Measurements from ENCODE around the gene SMIM3. TPM values are rescaled to one million over a fixed set of nuclear protein-coding genes. Genes with fewer than 3 reads are reported as not detected.
A peak's percentile ranks its signal among the peaks of the same experiment; 100 is the strongest.
"Not testable (repeated sequence)": the region's sequence is repeated elsewhere in the genome, so short reads cannot be mapped to it uniquely, and the experiment has no call there.

SMIM3 gene
- total RNA-seq = 10 to 100 TPM; 11.0 to 13.6 TPM
- long read RNA-seq, transcript SMIM3-201 (2 exons, 2,332 nt) = major isoform, 14 of 15 reads
- long read RNA-seq, partial matches to known transcripts = 0 of 15 reads
- long read RNA-seq, other reads (novel, unspliced or antisense) = 1 of 15 reads

DNA sequence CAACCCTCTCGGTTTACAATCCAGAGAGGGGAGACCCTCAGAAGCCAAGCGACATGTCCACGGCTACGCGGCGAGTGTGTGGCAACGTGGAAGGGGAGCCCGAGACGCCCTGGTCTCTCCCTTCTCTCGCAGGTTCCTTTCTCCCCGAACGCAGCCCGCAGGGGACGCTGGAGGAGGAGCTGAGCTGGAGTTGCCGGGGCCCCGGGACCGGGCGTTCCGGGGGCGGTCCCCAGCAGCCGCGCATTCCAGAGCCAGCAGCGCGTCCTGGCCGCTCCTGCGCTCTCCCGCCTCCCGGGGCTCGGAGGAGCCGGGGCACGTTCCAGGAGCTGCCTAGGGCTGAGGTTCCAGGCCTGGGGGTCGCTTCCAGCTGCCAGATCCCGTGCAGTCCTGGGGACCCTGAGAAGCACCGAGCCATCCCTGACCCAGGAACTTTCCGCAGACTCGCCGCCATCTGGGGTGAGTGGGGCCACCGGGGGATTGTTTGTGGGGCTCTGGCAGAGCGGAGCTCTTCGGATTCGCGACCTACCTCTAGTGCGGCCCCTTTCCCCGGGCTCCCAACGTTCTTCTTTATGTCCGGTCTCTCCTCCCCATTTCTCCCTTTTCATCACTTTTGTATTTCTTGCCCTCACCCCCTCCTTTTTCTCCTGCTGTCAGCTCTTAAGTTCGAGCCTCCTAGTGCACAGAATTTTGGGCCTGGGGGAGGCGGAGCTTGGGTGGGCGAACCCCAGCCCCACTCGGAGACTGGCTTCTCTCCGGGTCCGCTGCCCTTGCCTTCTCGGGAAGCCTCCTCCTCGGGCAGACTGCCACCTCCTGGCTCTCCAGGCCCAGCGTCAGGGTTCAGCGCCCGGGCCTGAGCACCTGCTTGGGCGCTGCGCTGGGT lies at the start of gene SMIM3:
Gene SMIM3 (plus strand): TSS at position 241 of the 880 bp plus-strand sequence. CDS start 16,684 bp downstream, outside the sequence.
- intact Hi-C loops (cut with DNase I, micrococcal nuclease) = no loop called here
- DNase-seq (peak; percentile 82 to 83), ATAC-seq (peak; percentile 65)

- DNase-seq (no peak), ATAC-seq (no peak)
- intact Hi-C loops (cut with DNase I, micrococcal nuclease) = no loop called here
These were observed 48.7 kb upstream of the SMIM3 start for GRCh38 chr5:150729859-150730258.

GRCh38 chr5:150731669-150732242 lies 46.8 kb upstream of the SMIM3 start:
- intact Hi-C loops (cut with DNase I, micrococcal nuclease) = no loop called here
- ATAC-seq (no peak), DNase-seq (no peak)

DNA sequence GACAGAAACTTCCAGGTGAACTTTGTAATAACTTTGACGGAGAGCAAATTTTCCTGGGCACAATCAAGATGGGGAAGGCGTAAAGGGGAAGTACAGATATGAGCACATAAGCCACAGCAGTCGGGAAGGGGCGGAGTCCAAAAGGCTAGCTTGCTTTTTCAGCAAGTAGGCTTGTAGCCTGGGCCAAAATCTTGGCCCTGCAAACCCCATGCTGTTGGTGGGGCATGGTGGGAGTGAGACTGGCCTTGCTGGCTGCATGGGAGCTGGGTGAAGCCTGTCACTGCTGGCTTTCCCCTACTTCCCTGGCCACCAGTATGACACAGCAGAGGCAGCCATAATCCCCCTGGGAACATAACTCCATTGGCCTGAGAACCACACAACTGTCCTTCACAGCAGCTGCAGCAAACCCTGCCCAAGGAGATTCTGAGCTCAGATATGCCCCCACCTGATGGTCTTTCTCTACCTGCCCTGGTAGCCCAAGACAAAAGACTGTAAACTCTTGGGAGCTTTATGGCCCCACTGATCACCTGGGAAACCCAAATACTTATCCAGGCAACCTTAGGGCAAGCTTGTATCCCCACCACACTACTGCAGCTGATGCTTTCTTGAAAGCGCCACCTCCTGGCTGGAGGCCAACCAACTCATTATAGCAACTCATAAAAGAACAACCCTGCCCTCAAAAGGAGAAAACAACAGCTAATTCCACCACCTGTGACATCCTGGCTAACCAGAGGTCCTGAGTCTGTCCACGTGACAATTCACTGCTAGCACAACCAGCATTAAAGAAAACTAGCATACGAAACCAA lies 43.8 kb upstream of the SMIM3 start:
- ATAC-seq (peak; percentile 65), DNase-seq (peak; percentile 53 to 62)
- intact Hi-C loops (cut with DNase I, micrococcal nuclease) = no loop called here

- ATAC-seq = no peak
- intact Hi-C loops (cut with DNase I, micrococcal nuclease) = no loop called here
- no peak for DNase-seq
These were observed 39.7 kb upstream of the SMIM3 start for GRCh38 chr5:150738862-150739261.

GRCh38 chr5:150740992-150741391 lies 37.6 kb upstream of the SMIM3 start:
- intact Hi-C loops (cut with DNase I, micrococcal nuclease) = no loop called here
- ATAC-seq (no peak), DNase-seq (no peak)

DNA sequence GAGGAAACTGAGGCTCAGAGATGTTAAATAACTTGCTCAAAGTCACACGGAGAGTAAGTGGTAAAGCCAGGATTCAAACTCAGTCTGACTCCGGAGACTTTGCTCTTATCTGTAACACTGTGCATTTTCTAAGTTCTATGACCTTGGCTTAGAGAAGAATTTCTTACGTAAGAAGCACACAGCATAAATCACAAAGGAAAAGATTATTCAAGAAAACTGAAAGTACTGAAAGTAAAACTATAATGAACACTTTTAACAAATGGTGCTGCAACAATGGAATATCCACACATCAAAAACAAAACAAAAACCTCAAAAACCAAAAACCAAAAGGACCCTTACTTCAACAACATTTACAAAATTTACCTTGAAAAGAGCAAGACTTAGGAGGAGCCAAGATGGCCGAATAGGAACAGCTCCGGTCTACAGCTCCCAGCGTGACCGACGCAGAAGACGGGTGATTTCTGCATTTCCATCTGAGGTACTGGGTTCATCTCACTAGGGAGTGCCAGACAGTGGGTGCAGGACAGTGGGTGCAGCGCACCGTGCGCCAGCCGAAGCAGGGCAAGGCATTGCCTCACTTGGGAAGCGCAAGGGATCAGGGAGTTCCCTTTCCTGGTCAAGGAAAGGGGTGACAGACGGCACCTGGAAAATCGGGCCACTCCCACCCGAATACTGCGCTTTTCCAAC lies 36.0 kb upstream of the SMIM3 start:
- intact Hi-C loops (cut with DNase I, micrococcal nuclease); ATAC-seq: not testable (repeated sequence)

DNA sequence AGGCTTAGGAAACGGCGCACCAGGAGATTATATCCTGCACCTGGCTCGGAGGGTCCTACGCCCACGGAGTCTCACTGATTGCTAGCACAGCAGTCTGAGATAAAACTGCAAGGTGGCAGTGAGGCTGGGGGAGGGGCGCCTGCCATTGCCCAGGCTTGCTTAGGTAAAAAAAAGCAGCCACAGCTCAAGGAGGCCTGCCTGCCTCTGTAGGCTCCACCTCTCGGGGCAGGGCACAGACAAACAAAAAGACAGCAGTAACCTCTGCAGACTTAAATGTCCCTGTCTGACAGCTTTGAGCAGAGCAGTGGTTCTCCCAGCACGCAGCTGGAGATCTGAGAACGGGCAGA lies 35.4 kb upstream of the SMIM3 start:
- ATAC-seq; intact Hi-C loops (cut with DNase I, micrococcal nuclease); DNase-seq: not testable (repeated sequence)

More for the DNA sequence above, 36.0 kb upstream of the SMIM3 start:
- not testable (repeated sequence) for DNase-seq

DNA sequence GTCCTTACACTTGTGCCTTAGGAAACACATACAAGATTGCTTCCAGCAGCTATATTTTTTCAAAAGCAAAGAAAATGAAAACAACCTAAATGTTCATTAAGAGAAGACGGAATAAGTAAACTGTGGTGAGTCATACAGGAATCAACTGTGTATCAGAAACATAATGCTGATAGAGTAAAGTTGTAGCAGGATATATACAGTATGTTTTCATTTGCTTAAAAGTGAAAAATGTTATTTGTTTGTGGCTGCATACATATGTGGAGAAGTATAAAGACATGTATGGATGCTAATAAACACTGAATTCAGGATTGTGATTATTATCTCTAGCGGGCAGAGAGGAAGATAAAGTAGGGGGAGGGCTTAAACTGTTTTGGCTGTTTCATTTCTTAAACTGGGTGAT lies 28.1 kb upstream of the SMIM3 start:
- no peak for DNase-seq
- no peak for ATAC-seq
- intact Hi-C loops (cut with DNase I, micrococcal nuclease) = no loop called here

DNA sequence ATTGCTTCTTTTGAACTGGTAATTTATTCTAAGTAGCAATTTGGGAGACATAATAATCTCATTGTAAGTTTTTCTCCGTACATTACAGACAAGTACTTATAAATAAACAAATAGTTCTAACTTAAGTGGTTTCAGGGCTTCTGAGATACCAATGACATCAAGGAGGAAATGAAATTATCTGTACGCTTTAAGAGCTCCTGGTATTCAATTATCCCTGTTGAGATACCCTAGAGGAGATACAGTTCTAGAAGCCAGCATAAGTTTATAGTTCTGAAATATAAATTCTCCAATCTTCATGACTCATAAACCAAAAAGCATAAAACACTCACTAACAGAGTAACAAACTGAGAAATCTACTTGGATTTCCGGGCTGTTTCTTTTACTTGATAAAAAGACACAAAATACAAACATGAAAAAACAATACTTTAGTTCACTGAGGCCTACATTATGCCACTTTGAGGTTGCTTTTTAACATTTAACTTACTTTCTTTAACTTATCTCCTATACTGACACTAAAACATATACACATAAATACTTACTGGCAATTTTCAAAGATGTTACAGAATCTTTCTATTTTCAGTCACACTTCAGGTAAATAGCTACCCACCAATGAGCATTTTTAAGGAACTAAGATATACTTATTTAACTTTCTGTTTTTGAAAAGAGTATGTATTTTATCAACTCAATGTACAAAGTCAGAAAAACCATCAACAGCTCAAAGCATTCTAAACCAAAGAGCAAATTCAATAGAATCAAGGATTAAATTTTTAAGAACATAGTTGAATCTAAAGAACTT lies 27.3 kb upstream of the SMIM3 start:
- intact Hi-C loops (cut with DNase I, micrococcal nuclease) = no loop called here
- no peak for DNase-seq
- ATAC-seq = no peak

DNA sequence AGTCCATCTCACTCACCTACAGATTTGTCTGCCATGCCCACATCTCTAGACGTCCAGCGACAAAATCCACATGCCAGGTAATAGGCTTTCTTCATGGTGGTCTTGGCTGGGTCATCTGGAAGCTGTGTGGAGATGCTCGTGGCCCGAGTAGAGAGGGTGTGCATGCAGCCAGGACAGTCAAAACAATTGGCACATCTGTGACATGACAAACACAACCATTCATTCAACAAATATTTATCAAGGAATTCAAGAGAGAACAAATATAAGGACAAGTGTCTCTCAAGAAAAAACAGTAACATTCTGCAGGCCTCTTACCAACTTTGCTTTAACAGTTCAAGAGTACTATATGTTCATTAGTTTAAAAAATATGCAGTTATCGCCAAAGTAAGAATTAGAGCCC lies 25.1 kb upstream of the SMIM3 start:
- intact Hi-C loops (cut with DNase I, micrococcal nuclease) = no loop called here
- ATAC-seq = no peak
- DNase-seq = no peak

GRCh38 chr5:150753863-150754262 lies 24.7 kb upstream of the SMIM3 start:
- no peak for ATAC-seq
- no peak for DNase-seq
- intact Hi-C loops (cut with DNase I, micrococcal nuclease) = no loop called here

DNA sequence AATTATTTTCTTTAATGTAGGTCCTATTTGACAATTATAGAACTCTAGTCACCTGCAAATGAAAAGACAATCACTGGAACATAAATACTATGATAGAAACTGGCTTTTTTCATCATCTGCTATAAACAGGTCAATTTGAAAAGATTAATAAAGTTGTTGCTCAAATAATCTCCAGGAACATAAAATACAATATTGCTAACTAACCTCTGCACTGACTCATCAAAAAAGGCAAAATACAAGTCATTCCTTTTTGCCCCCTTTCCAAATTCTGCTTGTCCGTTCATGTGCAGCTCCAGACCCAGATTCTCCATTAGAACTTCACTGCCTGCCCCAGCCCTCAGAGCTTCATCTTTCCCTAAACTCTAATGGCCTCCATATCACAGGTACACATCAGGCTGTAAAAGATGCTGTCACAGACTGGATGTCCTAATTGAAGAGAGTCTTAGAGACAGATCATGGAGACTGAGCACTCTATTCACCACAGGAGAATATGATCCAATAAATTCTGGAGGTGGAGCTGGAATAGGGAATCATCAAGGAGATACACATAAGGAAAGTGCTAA lies 21.4 kb upstream of the SMIM3 start:
- no peak for DNase-seq
- no peak for ATAC-seq
- intact Hi-C loops (cut with DNase I, micrococcal nuclease) = no loop called here

GRCh38 chr5:150758203-150758530 lies 20.4 kb upstream of the SMIM3 start:
- ATAC-seq (peak; percentile 45), DNase-seq (no peak)
- intact Hi-C loops (cut with DNase I, micrococcal nuclease) = no loop called here

DNA sequence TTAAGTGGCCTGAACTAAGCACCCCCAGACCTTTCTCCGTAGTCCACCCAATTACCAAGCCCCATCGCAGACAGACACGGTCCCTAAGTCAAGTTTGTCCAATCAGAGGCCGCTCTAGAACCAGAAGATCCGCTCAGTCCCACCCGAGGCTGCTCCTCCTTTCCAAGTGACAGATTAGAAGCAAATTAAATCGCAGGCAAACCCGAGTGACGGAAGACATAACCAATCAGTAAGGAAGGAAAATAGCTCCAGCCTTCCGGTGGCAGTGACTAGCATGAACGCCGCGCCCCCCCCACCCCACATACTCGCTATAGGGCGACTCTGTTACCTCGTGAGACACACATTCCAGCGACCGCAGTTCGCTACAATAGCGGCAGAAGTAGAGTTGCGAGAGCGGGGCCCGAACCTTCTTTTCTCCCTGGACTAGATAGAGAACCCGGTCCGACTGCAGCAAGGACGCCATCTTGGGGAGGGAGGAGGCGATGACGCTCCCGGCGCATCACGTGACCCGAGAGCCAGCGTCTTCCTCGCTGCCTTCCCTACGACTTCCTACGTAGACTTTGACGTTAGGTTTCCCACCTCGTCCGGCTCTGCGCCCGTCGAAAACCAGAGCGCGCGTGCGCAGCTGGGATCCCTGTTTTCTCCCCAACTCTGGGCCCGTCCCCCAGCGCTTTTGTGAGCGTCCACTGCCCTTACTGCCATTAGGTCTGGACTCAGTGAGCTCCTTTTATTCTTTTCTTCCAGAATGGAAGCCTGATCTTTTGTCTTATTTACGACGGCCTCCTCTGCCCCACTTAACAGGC lies 19.8 kb upstream of the SMIM3 start, which contains the start of gene DCTN4:
Gene DCTN4 (minus strand): TSS at position 487 of the 803 bp plus-strand sequence. CDS start 24 bp downstream, at position 463.
- peak; percentile 96 for DNase-seq
- intact Hi-C loops (cut with DNase I, micrococcal nuclease) = no loop called here
- ATAC-seq = peak; percentile 93

DNA sequence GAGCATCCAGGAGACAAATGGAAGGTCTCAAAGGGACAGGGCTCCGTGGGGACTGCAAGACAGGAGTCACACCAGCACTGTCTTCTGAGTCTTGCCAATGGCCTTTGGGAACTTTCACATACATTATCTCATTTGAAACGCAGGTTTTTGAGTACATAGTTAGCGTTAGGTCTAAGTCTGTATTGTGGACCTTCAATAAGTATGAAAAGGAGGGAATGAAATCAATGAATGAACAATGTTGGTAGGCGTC lies 19.3 kb upstream of the SMIM3 start:
- no peak for DNase-seq
- intact Hi-C loops (cut with DNase I, micrococcal nuclease) = no loop called here
- ATAC-seq = no peak

DNA sequence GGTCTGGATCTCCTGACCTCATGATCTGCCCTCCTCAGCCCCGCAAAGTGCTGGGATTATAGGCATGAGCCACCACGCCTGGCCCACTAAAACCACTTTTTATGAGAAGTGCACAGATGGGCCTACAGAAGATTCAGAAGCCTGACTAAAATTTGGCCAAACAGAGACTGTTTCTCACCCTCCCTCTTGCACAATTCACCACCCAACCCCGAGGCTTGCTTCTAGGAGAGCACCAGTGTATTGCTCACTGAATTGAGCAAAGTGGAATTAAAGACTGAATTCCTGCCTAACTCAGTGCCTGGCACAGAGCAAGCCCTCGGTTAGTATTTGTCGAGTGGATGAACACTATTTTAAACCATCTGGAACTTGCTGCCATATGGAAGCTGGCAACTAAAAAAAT lies 16.3 kb upstream of the SMIM3 start:
- DNase-seq = no peak

More for the DNA sequence above, 16.3 kb upstream of the SMIM3 start:
- intact Hi-C loops (cut with DNase I, micrococcal nuclease) = no loop called here
- ATAC-seq = no peak

All from left colon (tissue), 2 donors.